Neural progenitor cell (in vitro differentiated cells): Measurements from ENCODE around the gene CDC42EP1. TPM values are rescaled to one million over a fixed set of nuclear protein-coding genes. Genes with fewer than 3 reads are reported as not detected.

Source experiments
- DNase-seq: peaks from one replicate; pipeline ENCODE4 v3.0.0-alpha.2; 2016; ENCODE audit warnings: low spot score
- H2AFZ ChIP-seq: fragments of 200-600 bp; sonication (generic); replicated peaks from 2 replicates; pipeline ENCODE4 v1.6.1; 2016; ENCODE audit warnings: antibody characterized with exemption
- H3F3A ChIP-seq: fragments of 200-600 bp; sonication (generic); 2 replicates; pipeline ENCODE4 v1.6.1; 2016; ENCODE audit warnings: antibody characterized with exemption, low read depth
- H3K27ac ChIP-seq: fragments of 200-600 bp; sonication (generic); 2 replicates; pipeline ENCODE4 v1.5.1; 2016; ENCODE audit warnings: mild to moderate bottlenecking
- H3K27me3 ChIP-seq: fragments of 200-600 bp; sonication (generic); 2 replicates; pipeline ENCODE4 v1.6.1; 2016; ENCODE audit warnings: mild to moderate bottlenecking, moderate library complexity
- H3K36me3 ChIP-seq: fragments of 200-600 bp; sonication (generic); 2 replicates; pipeline ENCODE4 v1.5.1; 2016
- H3K4me1 ChIP-seq: fragments of 200-600 bp; sonication (generic); 2 replicates; pipeline ENCODE4 v1.6.1; 2016; ENCODE audit warnings: mixed run types
- H3K4me2 ChIP-seq: fragments of 200-600 bp; sonication (generic); 2 replicates; pipeline ENCODE4 v1.6.1; 2016
- H3K4me3 ChIP-seq: fragments of 200-600 bp; sonication (generic); 2 replicates; pipeline ENCODE4 v1.5.1; 2016
- H3K79me2 ChIP-seq: fragments of 200-600 bp; sonication (generic); 2 replicates; pipeline ENCODE4 v1.6.1; 2016; ENCODE audit warnings: low read depth
- H3K9ac ChIP-seq: fragments of 200-600 bp; sonication (generic); 2 replicates; pipeline ENCODE4 v1.6.1; 2016
- H3K9me3 ChIP-seq: fragments of 200-600 bp; sonication (generic); 2 replicates; pipeline ENCODE4 v1.5.1; 2016; ENCODE audit warnings: low read depth
- H4K20me1 ChIP-seq: fragments of 200-600 bp; sonication (generic); 2 replicates; pipeline ENCODE4 v1.6.1; 2016; ENCODE audit warnings: low read depth
- H3K27ac Mint-ChIP-seq: 3 replicates; pipeline ENCODE4 v1.8.0; 2021; ENCODE audit warnings: mixed read lengths
- H3K27me3 Mint-ChIP-seq: 2 replicates; pipeline ENCODE4 v1.8.0; 2022; ENCODE audit warnings: low read depth, mild to moderate bottlenecking, inconsistent platforms, moderate library complexity, mixed read lengths; ENCODE audit not compliant: insufficient read depth
- H3K36me3 Mint-ChIP-seq: 3 replicates; pipeline ENCODE4 v1.8.0; 2021; ENCODE audit warnings: mixed read lengths
- H3K4me1 Mint-ChIP-seq: 3 replicates; pipeline ENCODE4 v1.8.0; 2021; ENCODE audit warnings: mixed read lengths
- H3K4me3 Mint-ChIP-seq: 3 replicates; pipeline ENCODE4 v1.8.0; 2021; ENCODE audit warnings: mild to moderate bottlenecking, moderate library complexity, mixed read lengths
- H3K9me3 Mint-ChIP-seq: 3 replicates; pipeline ENCODE4 v1.8.0; 2020; ENCODE audit warnings: mixed read lengths
- CTCF ChIP-seq: fragments of 200-600 bp; sonication (generic); IDR thresholded peaks from 2 replicates; pipeline ENCODE4 v1.5.1; 2017; ENCODE audit warnings: antibody characterized with exemption, mild to moderate bottlenecking
- EZH2 ChIP-seq: fragments of 200-600 bp; sonication (generic); IDR thresholded peaks from 2 replicates; pipeline ENCODE4 v1.6.1; 2017; ENCODE audit warnings: antibody characterized with exemption, mild to moderate bottlenecking, moderate library complexity
- EZH2phosphoT487 ChIP-seq: fragments of 200-600 bp; sonication (generic); IDR thresholded peaks from 2 replicates; pipeline ENCODE4 v1.6.1; 2017; ENCODE audit warnings: antibody characterized with exemption
- small RNA-seq: library from RNA; depleted of rRNA; stranded (forward); fragments of <200 nt; gene quantifications from one replicate; pipeline ENCODE3, GENCODE V24; 2015
- total RNA-seq: library from RNA; depleted of rRNA; stranded (reverse); fragments of >200 nt; gene quantifications from 2 replicates; pipeline ENCODE4 v1.2.3, GENCODE V29; 2015; ENCODE audit warnings: low replicate concordance

The CDC42EP1 gene
- total RNA-seq, 1 donor from 2014 or later = 0.84 TPM

- Mint-ChIP-seq H3K27me3 (no peaks in the 10 kb centered on the region), H3K4me1 (no peaks in the 10 kb centered on the region), H3K27ac (no peak overlapping the region), H3K9me3 (no peaks in the 10 kb centered on the region), H3K4me3 (no peak overlapping the region), H3K36me3 (peaks cover 9% of the 10 kb centered on the region)
- no peak overlapping the region for H3K4me3 ChIP-seq
- H2AFZ ChIP-seq = no peak overlapping the region
- no peaks in the 10 kb centered on the region for H3K79me2 ChIP-seq
- H4K20me1 ChIP-seq = no peaks in the 10 kb centered on the region
- H3K4me2 ChIP-seq = no peak overlapping the region
- no peaks in the 10 kb centered on the region for H3F3A ChIP-seq
- DNase-seq = no peak
- H3K27me3 ChIP-seq = no peaks in the 10 kb centered on the region
- H3K36me3 ChIP-seq = no peaks in the 10 kb centered on the region
- H3K9ac ChIP-seq = no peak overlapping the region
- H3K9me3 ChIP-seq = no peaks in the 10 kb centered on the region
- no peak for TF ChIP-seq CTCF
- no peak for TF ChIP-seq EZH2phosphoT487
- no peak for TF ChIP-seq EZH2
- no peak overlapping the region for H3K27ac ChIP-seq
- H3K4me1 ChIP-seq = no peaks in the 10 kb centered on the region
These were observed 57.2 kb downstream of the CDC42EP1 start for GRCh38 chr22:37617431-37617830.

- no peak overlapping the region for H2AFZ ChIP-seq
- no peak overlapping the region for H3K9ac ChIP-seq
- no peaks in the 10 kb centered on the region for H3K27me3 ChIP-seq
- no peaks in the 10 kb centered on the region for H3K79me2 ChIP-seq
- no peaks in the 10 kb centered on the region for H4K20me1 ChIP-seq
- no peak overlapping the region for H3K4me3 ChIP-seq
- Mint-ChIP-seq H3K27ac (no peak overlapping the region), H3K36me3 (peaks cover 9% of the 10 kb centered on the region), H3K9me3 (no peaks in the 10 kb centered on the region), H3K27me3 (no peaks in the 10 kb centered on the region), H3K4me3 (no peak overlapping the region), H3K4me1 (no peaks in the 10 kb centered on the region)
- H3K27ac ChIP-seq = no peak overlapping the region
- no peaks in the 10 kb centered on the region for H3K36me3 ChIP-seq
- H3K4me2 ChIP-seq = no peak overlapping the region
- TF ChIP-seq CTCF = no peak
- no peak for TF ChIP-seq EZH2
- TF ChIP-seq EZH2phosphoT487 = no peak
- no peaks in the 10 kb centered on the region for H3K9me3 ChIP-seq
- no peaks in the 10 kb centered on the region for H3K4me1 ChIP-seq
- no peak for DNase-seq
- H3F3A ChIP-seq = peaks cover 2% of the 10 kb centered on the region
These were observed 57.9 kb downstream of the CDC42EP1 start for GRCh38 chr22:37618072-37618656.

- Mint-ChIP-seq H3K27me3 (no peaks in the 10 kb centered on the region), H3K36me3 (peaks cover 10% of the 10 kb centered on the region), H3K4me3 (no peak overlapping the region), H3K4me1 (peaks cover 2% of the 10 kb centered on the region), H3K9me3 (no peaks in the 10 kb centered on the region), H3K27ac (no peak overlapping the region)
- Histone ChIP-seq H3K79me2 (no peaks in the 10 kb centered on the region), H3K4me1 (peaks cover 1% of the 10 kb centered on the region), H3K27me3 (no peaks in the 10 kb centered on the region), H3K4me3 (no peak overlapping the region), H3K9me3 (no peaks in the 10 kb centered on the region), H2AFZ (no peak overlapping the region), H3F3A (peaks cover 5% of the 10 kb centered on the region), H3K36me3 (no peaks in the 10 kb centered on the region), H3K9ac (no peak overlapping the region), H3K4me2 (no peak overlapping the region), H3K27ac (no peak overlapping the region), H4K20me1 (no peaks in the 10 kb centered on the region)
- no peak for DNase-seq
- TF ChIP-seq EZH2 (no peak), CTCF (no peak), EZH2phosphoT487 (no peak)
These were observed 58.4 kb downstream of the CDC42EP1 start for GRCh38 chr22:37618674-37619073.

Small RNA genes lying within 50 kb of the gene (small RNA-seq; reads per million reads assigned to genes)
- gene RF00017 = not detected

Other genes starting within 250 kb of the CDC42EP1 start
- gene ELFN2, start 133.0 kb upstream of the CDC42EP1 start, total RNA-seq = 0.82 and 1.1 TPM in 2 replicates
- 2.3 and 10.6 TPM in 2 replicates for gene MFNG, start 74.1 kb upstream of the CDC42EP1 start, total RNA-seq
- gene CARD10, start 41.1 kb upstream of the CDC42EP1 start, total RNA-seq = 1.5 and 6.2 TPM in 2 replicates
- not detected in 2 replicates for gene LGALS2, start 19.6 kb downstream of the CDC42EP1 start, total RNA-seq
- 62.3 and 71.7 TPM in 2 replicates for gene GGA1, start 48.4 kb downstream of the CDC42EP1 start, total RNA-seq
- gene SH3BP1, start 79.2 kb downstream of the CDC42EP1 start, total RNA-seq = 10.3 and 10.9 TPM in 2 replicates
- 25.1 and 57.0 TPM in 2 replicates for gene PDXP, start 98.2 kb downstream of the CDC42EP1 start, total RNA-seq
- 14.9 and 42.9 TPM in 2 replicates for gene LGALS1, start 115.2 kb downstream of the CDC42EP1 start, total RNA-seq
- 23.7 and 28.7 TPM in 2 replicates for gene NOL12, start 125.9 kb downstream of the CDC42EP1 start, total RNA-seq
- gene TRIOBP, start 136.6 kb downstream of the CDC42EP1 start, total RNA-seq = 25.2 and 51.0 TPM in 2 replicates
- 21.2 and 25.1 TPM in 2 replicates for gene GCAT, start 247.5 kb downstream of the CDC42EP1 start, total RNA-seq